Osteoblast (primary cell): ENCODE results near the gene CHD9. TPM values are rescaled to one million over a fixed set of nuclear protein-coding genes. Genes with fewer than 3 reads are reported as not detected.

Experiments
- DNase-seq: peaks from one replicate; pipeline ENCODE4 v3.0.0; 2011; ENCODE audit warnings: low spot score, mixed read lengths; ENCODE audit not compliant: insufficient read length; ENCODE audit errors: missing footprints
- H2AFZ ChIP-seq: 2 replicates; pipeline ENCODE4 v1.6.0; 2011; ENCODE audit warnings: mild to moderate bottlenecking, low read length
- H3K27ac ChIP-seq: 2 replicates; pipeline ENCODE4 v1.5.1; 2011; ENCODE audit warnings: mild to moderate bottlenecking, low read depth, low read length, moderate library complexity
- H3K27me3 ChIP-seq: 2 replicates; pipeline ENCODE4 v1.6.0; 2012; ENCODE audit warnings: mild to moderate bottlenecking, control low read depth, inconsistent platforms, low read length, moderate library complexity; ENCODE audit not compliant: insufficient read depth
- H3K36me3 ChIP-seq: 2 replicates; pipeline ENCODE4 v1.5.1; 2011; ENCODE audit warnings: mild to moderate bottlenecking, low read length, control low read depth, moderate library complexity; ENCODE audit not compliant: insufficient read depth
- H3K4me1 ChIP-seq: 2 replicates; pipeline ENCODE4 v1.5.1; 2011; ENCODE audit warnings: mild to moderate bottlenecking, low read length, control low read depth, moderate library complexity; ENCODE audit not compliant: insufficient read depth
- H3K4me2 ChIP-seq: 2 replicates; pipeline ENCODE4 v1.6.0; 2011; ENCODE audit warnings: mild to moderate bottlenecking, low read length; ENCODE audit not compliant: insufficient read depth
- H3K4me3 ChIP-seq: fragments of 200-600 bp; sonication (generic); 3 replicates; pipeline ENCODE4 v1.5.1; 2012; ENCODE audit warnings: mild to moderate bottlenecking, low read length, inconsistent platforms; ENCODE audit not compliant: insufficient read depth
- H3K79me2 ChIP-seq: 2 replicates; pipeline ENCODE4 v1.6.0; 2012; ENCODE audit warnings: mild to moderate bottlenecking, low read length, control low read depth, inconsistent platforms; ENCODE audit not compliant: insufficient read depth
- H3K9me3 ChIP-seq: 2 replicates; pipeline ENCODE4 v1.5.1; 2011; ENCODE audit warnings: low read depth, low read length, control low read depth
- H4K20me1 ChIP-seq: 2 replicates; pipeline ENCODE4 v1.6.0; 2012; ENCODE audit warnings: mild to moderate bottlenecking, low read length, control low read depth; ENCODE audit not compliant: insufficient read depth
- CTCF ChIP-seq: IDR thresholded peaks from 2 replicates; pipeline ENCODE4 v1.5.1; 2011; ENCODE audit warnings: mild to moderate bottlenecking, low read depth, low read length, moderate library complexity; ENCODE audit errors: extremely low read depth
- total RNA-seq: library from RNA; depleted of rRNA; stranded (reverse); fragments of >200 nt; gene quantifications from 2 replicates; pipeline ENCODE4 v1.2.3, GENCODE V29; 2012

The CHD9 gene
- total RNA-seq, 1 donor = 83.6 TPM

- peak overlapping the region; percentile 95 for H3K27ac ChIP-seq
- peak overlapping the region; percentile 34 for H2AFZ ChIP-seq
- TF ChIP-seq CTCF = no peak
These were observed 34.9 kb downstream of the CHD9 start for GRCh38 chr16:53089434-53090285.

GRCh38 chr16:53090286-53090590, 35.4 kb downstream of the CHD9 start:
- Histone ChIP-seq H3K4me3 (peak overlapping the region; percentile 42), H3K4me1 (peaks cover 37% of the 10 kb centered on the region)
- no peak for TF ChIP-seq CTCF

More at GRCh38 chr16:53089434-53090285, 34.9 kb downstream of the CHD9 start:
- Histone ChIP-seq H4K20me1 (peaks cover 6% of the 10 kb centered on the region), H3K4me2 (peak overlapping the region; percentile 84), H3K79me2 (peaks cover 21% of the 10 kb centered on the region), H3K4me1 (peaks cover 37% of the 10 kb centered on the region), H3K27me3 (no peaks in the 10 kb centered on the region), H3K4me3 (peak overlapping the region; percentile 42), H3K9me3 (no peaks in the 10 kb centered on the region), H3K36me3 (no peaks in the 10 kb centered on the region)
- DNase-seq = no peak

GRCh38 chr16:53090591-53091411, 36.0 kb downstream of the CHD9 start:
- no peaks in the 10 kb centered on the region for H3K9me3 ChIP-seq
- H3K4me2 ChIP-seq = peak overlapping the region; percentile 84
- DNase-seq = peak; percentile 80
- H4K20me1 ChIP-seq = peaks cover 6% of the 10 kb centered on the region
- peak overlapping the region; percentile 95 for H3K27ac ChIP-seq
- H3K4me3 ChIP-seq = peak overlapping the region; percentile 51
- H3K79me2 ChIP-seq = peaks cover 21% of the 10 kb centered on the region
- no peaks in the 10 kb centered on the region for H3K27me3 ChIP-seq
- H3K4me1 ChIP-seq = peaks cover 37% of the 10 kb centered on the region
- no peaks in the 10 kb centered on the region for H3K36me3 ChIP-seq
- peak overlapping the region; percentile 34 for H2AFZ ChIP-seq
- TF ChIP-seq CTCF = no peak

More at GRCh38 chr16:53090286-53090590, 35.4 kb downstream of the CHD9 start:
- H3K4me2 ChIP-seq = peak overlapping the region; percentile 84
- no peak for DNase-seq
- no peaks in the 10 kb centered on the region for H3K9me3 ChIP-seq
- no peaks in the 10 kb centered on the region for H3K27me3 ChIP-seq
- no peaks in the 10 kb centered on the region for H3K36me3 ChIP-seq
- peak overlapping the region; percentile 95 for H3K27ac ChIP-seq
- peaks cover 6% of the 10 kb centered on the region for H4K20me1 ChIP-seq
- H3K79me2 ChIP-seq = peaks cover 21% of the 10 kb centered on the region
- H2AFZ ChIP-seq = peak overlapping the region; percentile 34
